ENCODE measurements around the gene C13orf46.

Gene C13orf46

DNA sequence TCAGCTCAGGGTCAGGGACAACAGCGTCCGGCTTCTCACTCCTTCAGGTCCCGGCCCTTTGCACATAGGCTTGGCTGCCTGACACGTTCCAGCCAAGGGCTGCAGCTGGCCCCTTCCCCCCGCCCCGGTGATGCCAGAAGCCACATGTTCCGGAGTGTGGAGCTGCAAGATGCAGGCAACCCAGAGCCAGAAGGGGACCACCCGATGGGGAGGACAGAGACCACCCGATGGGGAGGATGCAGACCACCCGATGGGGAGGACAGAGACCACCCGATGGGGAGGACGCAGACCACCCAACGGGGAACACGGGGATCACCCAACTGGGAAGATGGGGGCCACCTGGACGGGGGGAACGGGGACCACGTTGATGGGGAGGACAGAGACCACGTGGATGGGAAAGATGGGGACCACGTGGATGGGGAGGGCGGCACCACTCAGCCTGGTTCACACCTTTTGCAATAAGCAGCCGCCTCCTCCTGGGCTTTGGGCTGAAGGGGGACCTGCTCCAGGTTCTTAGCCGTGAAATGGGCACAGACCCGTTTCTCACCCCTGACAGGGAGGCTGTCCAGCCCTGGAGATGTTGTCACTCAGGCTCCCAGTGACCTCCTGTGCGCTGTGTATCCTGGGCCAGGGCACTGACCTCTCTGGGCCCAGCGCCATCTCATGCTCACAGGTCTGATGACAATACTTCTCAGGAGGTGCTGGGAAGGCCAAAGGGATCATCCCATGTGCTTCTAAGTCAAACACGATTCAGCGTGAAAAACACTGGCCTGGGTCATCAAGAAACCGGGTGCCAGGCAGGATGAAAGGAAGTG, 34.5 kb downstream of the C13orf46 start:
- Histone ChIP-seq H3K9ac (ENCODE audit: low read length) (no peak overlapping the region), H3K4me1 (ENCODE audit: control insufficient read depth, insufficient read depth, low read length) (no peaks in the 10 kb centered on the region), H3K27me3 (ENCODE audit: control insufficient read depth, insufficient read depth, low read length) (peaks cover 18% of the 10 kb centered on the region), H3K4me3 (ENCODE audit: low read length) (no peak overlapping the region), H3K36me3 (ENCODE audit: control insufficient read depth, insufficient read depth, low read length) (no peaks in the 10 kb centered on the region), H3K27ac (ENCODE audit: low read depth, low read length) (no peak overlapping the region)

DNA sequence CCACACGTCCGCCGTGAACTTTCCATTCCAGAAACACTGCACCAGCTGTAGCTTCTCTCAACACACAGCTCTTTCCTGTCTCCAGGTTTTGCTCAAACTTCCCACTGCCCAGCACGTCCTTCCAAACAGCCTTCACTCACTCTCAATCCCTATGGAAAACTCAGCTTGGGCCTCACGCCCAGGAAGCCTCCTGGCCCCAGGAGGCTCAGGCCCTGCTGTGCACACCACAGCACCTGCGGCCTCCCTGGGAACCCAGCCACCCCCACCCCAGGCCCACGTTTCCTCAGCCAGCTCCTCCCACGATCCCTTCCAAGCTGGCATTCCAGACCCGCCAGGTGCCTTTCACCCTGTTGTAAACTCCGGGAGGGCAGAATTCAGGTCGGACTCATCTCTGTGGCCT, 35.2 kb downstream of the C13orf46 start:
- Histone ChIP-seq H3K4me1 (ENCODE audit: control insufficient read depth, insufficient read depth, low read length) (no peaks in the 10 kb centered on the region), H3K9ac (ENCODE audit: low read length) (no peak overlapping the region), H3K27ac (ENCODE audit: low read depth, low read length) (no peak overlapping the region), H3K36me3 (ENCODE audit: control insufficient read depth, insufficient read depth, low read length) (no peaks in the 10 kb centered on the region), H3K4me3 (ENCODE audit: low read length) (no peak overlapping the region), H3K27me3 (ENCODE audit: control insufficient read depth, insufficient read depth, low read length) (peaks cover 18% of the 10 kb centered on the region)

DNA sequence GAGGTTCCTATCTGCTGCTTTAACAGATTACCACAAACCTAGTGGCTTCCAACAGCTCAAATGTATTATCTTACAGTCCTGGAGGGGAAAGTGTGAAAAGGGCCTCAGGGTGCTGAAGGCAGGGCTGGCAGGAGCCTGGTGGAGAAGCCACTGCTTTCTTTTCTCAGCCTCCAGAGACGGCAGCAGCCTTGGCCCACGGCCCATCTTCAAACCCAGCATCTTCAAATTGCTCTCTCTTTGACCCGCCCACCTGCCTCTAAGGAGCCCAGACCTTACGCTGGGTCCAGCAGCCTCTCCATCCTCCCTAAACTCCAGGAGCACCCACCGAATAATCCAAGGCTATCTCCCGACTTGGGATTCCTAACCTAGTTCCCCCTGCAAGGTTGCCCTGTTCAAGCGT, 35.6 kb downstream of the C13orf46 start:
- no peak overlapping the region for H3K27ac ChIP-seq (ENCODE audit: low read depth, low read length)
- no peaks in the 10 kb centered on the region for H3K36me3 ChIP-seq (ENCODE audit: control insufficient read depth, insufficient read depth, low read length)
- H3K4me3 ChIP-seq (ENCODE audit: low read length), result no peak overlapping the region
- H3K27me3 ChIP-seq (ENCODE audit: control insufficient read depth, insufficient read depth, low read length), result peaks cover 18% of the 10 kb centered on the region
- no peaks in the 10 kb centered on the region for H3K4me1 ChIP-seq (ENCODE audit: control insufficient read depth, insufficient read depth, low read length)
- H3K9ac ChIP-seq (ENCODE audit: low read length), result no peak overlapping the region

DNA sequence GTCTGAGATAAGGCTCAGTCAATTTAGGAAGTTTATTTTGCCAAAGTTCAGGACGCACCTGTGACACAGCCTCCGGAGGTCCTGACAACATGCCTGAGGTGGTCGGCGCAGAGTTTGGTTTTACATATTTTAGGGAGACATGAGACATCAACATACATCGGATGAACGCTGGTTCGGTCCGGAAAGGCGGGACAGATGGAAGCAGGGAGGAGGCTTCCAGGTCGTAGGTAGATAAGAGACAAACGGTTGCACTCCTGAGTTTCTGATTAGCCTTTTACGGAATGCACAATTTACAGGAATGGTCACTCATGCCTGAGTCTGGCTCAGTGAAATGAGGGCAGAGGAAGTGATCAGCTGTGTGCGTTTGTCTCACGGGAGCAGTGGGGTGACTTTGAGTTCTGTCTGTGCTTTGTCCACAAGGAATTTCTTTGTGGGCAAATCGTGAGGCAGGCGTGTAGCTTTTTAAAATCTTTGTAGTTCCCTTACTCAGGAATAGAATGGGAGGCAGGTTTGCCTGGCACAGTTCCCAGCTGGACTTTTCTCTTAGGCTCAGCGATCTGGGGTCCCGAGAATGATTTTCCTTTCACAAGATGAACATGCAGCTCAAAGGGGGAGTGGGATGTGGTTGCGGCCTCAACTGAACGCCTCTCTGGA, 36.2 kb downstream of the C13orf46 start:
- H3K4me1 ChIP-seq (ENCODE audit: control insufficient read depth, insufficient read depth, low read length), result no peaks in the 10 kb centered on the region
- no peak overlapping the region for H3K9ac ChIP-seq (ENCODE audit: low read length)
- no peak overlapping the region for H3K27ac ChIP-seq (ENCODE audit: low read depth, low read length)
- H3K4me3 ChIP-seq (ENCODE audit: low read length), result no peak overlapping the region
- H3K36me3 ChIP-seq (ENCODE audit: control insufficient read depth, insufficient read depth, low read length), result no peaks in the 10 kb centered on the region
- peaks cover 18% of the 10 kb centered on the region for H3K27me3 ChIP-seq (ENCODE audit: control insufficient read depth, insufficient read depth, low read length)

DNA sequence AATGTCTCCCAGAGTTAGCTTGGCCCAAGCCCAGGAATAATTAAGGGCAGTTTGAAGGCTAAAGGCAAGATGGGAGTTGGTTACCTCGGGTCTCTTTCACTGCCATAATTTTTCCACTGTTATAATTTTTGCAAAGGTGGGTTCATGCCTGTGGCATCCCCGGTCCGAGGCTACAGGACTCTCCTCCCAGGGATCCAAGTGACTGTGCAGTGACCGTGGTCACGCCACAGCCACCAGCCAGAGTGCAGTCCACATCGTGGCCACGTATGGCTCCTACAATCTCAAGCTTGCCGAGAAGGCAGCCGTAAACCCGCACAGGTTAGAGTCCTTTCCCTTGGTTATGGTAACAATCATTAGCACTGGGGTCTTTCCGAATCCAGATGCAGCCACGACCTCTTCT, 36.8 kb downstream of the C13orf46 start:
- H3K9ac ChIP-seq (ENCODE audit: low read length), result no peak overlapping the region
- no peaks in the 10 kb centered on the region for H3K36me3 ChIP-seq (ENCODE audit: control insufficient read depth, insufficient read depth, low read length)
- H3K4me3 ChIP-seq (ENCODE audit: low read length), result no peak overlapping the region
- H3K4me1 ChIP-seq (ENCODE audit: control insufficient read depth, insufficient read depth, low read length), result no peaks in the 10 kb centered on the region
- no peak overlapping the region for H3K27ac ChIP-seq (ENCODE audit: low read depth, low read length)
- H3K27me3 ChIP-seq (ENCODE audit: control insufficient read depth, insufficient read depth, low read length), result peaks cover 18% of the 10 kb centered on the region

DNA sequence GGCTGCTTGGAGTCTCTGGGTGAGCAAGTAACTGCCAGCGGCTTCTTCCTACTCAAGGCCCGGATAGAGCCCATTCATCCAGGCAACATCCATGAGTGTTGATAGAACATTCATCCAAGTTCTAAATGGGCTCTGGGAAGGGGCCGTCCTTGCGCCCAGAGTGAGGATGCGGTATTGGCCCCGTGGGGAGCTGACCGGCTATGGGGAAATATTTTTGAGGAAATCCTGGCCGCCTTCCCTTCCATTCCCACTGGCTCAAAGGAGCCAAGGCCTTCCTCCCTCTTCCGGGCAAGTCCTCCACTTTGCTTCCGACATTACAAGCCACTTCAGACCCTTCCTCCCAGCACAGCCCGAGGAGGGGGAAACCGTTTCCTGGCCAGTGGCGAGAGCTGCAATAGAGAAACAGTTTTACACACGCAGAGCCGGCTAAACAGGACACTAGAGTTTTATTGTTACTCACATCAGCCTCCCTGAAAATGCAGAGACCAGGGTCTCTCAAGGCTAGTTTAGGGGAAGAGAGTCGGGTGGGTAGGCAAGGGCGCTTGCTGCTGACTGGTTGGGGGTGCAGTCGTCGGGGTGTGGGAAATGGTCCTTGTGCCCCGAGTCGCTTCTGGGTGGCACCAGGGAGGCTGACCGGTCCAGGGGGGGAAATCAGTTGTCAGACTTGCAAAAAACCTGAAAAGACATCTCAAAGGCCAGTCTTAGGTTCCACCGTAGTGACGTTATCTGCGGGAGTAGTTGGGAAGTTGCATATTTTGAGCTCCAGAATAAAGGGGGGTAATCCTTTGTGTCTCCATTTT, 37.5 kb downstream of the C13orf46 start:
- H3K36me3 ChIP-seq (ENCODE audit: control insufficient read depth, insufficient read depth, low read length), result no peaks in the 10 kb centered on the region
- no peaks in the 10 kb centered on the region for H3K4me1 ChIP-seq (ENCODE audit: control insufficient read depth, insufficient read depth, low read length)
- no peak overlapping the region for H3K27ac ChIP-seq (ENCODE audit: low read depth, low read length)
- no peak overlapping the region for H3K4me3 ChIP-seq (ENCODE audit: low read length)
- peaks cover 18% of the 10 kb centered on the region for H3K27me3 ChIP-seq (ENCODE audit: control insufficient read depth, insufficient read depth, low read length)
- no peak overlapping the region for H3K9ac ChIP-seq (ENCODE audit: low read length)

DNA sequence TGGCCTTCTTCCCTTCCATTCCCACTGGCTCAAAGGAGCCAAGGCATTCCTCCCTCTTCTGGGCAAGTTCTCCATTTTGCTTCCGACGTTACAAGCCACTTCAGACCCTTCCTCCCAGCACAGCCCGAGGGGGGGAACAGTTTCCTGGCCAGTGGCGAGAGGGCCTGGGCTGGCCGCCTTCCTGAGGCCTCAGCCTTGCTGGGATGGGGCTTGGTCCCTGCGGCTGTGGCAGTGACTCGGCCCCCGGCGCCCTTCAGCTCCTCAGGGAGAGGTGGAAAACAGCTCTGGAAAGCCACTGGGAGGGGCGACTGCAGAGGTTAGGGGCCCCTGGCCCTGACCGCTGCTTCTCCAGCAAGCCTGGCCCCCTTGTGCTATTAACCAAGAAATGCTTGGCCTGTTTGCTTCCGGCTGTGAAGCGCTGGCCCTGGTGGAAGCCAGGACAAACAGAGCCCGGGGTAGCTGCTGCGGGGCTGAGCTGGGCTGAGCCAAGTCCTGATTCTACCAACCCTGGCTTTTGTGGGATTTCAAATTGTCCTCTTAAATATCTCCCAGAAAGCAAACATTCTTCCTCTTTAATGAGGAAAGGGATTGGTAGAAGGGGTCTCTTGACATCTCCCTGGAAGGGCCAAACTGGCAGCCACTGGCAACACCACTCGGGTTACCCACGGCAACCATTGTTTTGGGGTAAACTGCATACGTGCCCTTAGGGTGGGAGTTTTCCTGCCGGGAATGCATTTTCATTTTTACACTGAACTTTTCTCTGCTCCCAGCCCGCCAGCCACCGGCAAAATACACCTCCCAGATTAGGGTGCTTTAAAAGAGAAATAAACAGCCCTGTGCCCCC, 38.7 kb downstream of the C13orf46 start:
- H3K36me3 ChIP-seq (ENCODE audit: control insufficient read depth, insufficient read depth, low read length), result no peaks in the 10 kb centered on the region
- H3K4me3 ChIP-seq (ENCODE audit: low read length), result no peak overlapping the region
- no peaks in the 10 kb centered on the region for H3K4me1 ChIP-seq (ENCODE audit: control insufficient read depth, insufficient read depth, low read length)
- H3K9ac ChIP-seq (ENCODE audit: low read length), result no peak overlapping the region
- no peak overlapping the region for H3K27ac ChIP-seq (ENCODE audit: low read depth, low read length)
- peaks cover 18% of the 10 kb centered on the region for H3K27me3 ChIP-seq (ENCODE audit: control insufficient read depth, insufficient read depth, low read length)

DNA sequence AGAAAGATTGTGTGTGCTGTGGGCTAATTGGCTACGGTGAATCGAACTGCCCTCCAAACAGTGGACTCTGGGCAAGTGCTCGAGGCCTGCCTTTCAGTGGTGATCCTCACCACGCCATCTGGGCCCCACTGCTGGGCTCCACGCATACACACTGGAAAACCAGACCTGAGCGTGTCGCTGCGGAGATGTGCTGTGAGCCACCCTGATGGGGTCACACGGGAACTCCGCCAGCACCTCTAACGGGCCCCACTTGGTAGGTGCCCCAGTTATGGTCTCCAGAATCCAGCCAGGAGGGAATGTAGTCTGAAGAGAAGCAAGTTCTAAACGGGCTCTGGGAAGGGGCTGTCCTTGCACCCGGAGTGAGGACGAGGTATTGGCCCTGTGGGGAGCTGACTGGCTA, 39.3 kb downstream of the C13orf46 start:
- Histone ChIP-seq H3K9ac (ENCODE audit: low read length) (no peak overlapping the region), H3K4me3 (ENCODE audit: low read length) (no peak overlapping the region), H3K4me1 (ENCODE audit: control insufficient read depth, insufficient read depth, low read length) (peaks cover 2% of the 10 kb centered on the region), H3K36me3 (ENCODE audit: control insufficient read depth, insufficient read depth, low read length) (no peaks in the 10 kb centered on the region), H3K27ac (ENCODE audit: low read depth, low read length) (no peak overlapping the region), H3K27me3 (ENCODE audit: control insufficient read depth, insufficient read depth, low read length) (peaks cover 16% of the 10 kb centered on the region)

DNA sequence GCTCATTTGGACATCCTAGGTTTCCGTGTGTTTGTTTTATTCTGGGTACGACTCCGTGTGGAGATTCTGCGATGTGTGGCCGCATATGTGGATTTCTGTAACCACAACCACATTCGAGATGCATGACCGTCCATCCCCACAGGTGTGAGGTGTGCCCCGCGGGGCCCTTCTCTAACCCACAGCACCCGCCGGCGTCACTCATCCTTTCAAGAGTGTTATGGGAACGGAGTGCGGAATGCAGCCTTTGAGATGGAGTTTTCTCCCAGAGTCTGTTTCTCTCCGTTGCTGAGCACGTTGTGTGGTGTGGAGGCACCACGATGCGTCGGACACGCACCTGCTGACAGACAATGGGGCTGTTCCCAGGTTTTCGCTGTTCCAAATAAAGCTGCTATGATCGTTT, 40.0 kb downstream of the C13orf46 start:
- no peaks in the 10 kb centered on the region for H3K36me3 ChIP-seq (ENCODE audit: control insufficient read depth, insufficient read depth, low read length)
- H3K27me3 ChIP-seq (ENCODE audit: control insufficient read depth, insufficient read depth, low read length), result peaks cover 9% of the 10 kb centered on the region

DNA sequence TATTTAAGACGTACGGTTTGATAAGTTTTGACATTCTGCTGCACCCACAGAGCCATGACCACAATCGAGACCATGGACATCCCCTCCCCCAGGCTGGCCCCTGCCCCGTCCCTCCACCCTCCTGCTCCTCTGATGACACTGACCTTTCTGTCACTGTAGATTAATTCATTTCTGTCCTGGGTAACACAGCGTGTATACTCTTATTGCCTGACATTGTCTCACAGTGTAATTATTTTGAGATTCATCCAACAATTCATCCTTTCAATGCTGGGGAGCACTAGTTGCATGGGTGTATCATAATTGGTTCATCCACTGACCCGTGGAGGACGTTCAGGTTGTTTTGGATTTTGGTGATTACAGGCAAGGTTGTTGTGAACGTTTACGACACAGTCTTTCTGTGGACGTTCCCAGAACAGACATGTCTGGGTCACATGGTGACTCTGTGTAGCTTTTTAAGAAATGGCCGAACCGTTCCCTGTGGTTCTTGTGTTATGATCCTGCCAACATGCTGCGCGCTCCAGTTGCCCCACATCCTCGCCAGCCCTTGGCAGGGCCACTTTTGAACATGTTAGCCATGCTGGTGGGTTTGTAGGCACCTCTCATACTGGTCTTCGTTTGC, 41.9 kb downstream of the C13orf46 start:
- peaks cover 3% of the 10 kb centered on the region for H3K27me3 ChIP-seq (ENCODE audit: control insufficient read depth, insufficient read depth, low read length)
- no peak overlapping the region for H3K4me3 ChIP-seq (ENCODE audit: low read length)
- peaks cover 13% of the 10 kb centered on the region for H3K4me1 ChIP-seq (ENCODE audit: control insufficient read depth, insufficient read depth, low read length)
- H3K9ac ChIP-seq (ENCODE audit: low read length), result no peak overlapping the region
- H3K36me3 ChIP-seq (ENCODE audit: control insufficient read depth, insufficient read depth, low read length), result no peaks in the 10 kb centered on the region
- H3K27ac ChIP-seq (ENCODE audit: low read depth, low read length), result no peak overlapping the region

More for the DNA sequence above, 40.0 kb downstream of the C13orf46 start:
- Histone ChIP-seq H3K4me1 (ENCODE audit: control insufficient read depth, insufficient read depth, low read length) (peaks cover 9% of the 10 kb centered on the region), H3K27ac (ENCODE audit: low read depth, low read length) (no peak overlapping the region), H3K4me3 (ENCODE audit: low read length) (no peak overlapping the region), H3K9ac (ENCODE audit: low read length) (no peak overlapping the region)

DNA sequence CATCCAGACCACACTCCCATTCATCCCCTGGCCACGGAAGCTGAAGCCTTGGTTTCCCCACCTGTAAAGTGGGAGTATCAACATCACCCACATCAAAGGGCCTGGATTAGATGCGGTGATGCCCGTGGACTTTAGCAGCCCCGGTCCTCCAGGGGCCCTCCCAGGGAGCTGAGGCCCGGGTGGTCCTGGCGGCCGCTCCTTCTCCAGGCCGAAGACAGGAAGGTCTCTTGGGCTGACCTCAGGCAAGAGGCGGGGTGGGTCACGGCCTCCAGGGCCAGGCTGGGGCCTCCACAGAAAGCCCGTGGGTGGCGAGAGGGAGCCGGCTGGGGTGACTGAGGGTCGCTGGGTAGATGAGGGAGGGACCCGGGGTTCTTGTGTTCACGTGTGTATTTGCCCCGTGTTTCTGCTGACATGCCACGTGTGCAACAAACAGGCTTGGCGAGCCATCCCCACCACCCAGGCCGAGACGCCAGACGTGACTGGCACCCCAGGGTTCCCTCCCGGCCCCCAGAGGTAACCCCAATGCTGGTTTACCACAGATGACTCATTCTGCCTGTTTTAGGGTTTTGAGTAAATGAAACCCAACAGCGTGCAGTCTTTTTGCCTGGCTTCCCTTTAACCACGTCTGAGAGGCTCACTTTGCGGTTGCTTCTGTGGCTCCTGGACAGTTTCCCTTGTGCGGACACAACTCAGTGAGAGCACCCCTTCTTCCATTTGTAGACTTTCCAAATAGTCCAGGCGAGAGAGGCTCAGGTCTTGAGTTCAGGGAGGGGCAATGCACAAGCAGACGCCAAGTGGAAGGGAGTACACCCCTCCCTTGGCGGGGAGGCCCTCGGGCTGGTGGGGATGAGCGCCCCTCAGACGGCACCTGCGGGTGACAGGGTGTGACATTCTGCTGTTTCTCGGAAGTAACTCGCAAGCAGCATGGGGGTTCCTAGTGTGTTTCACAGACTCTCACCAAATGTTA, 42.9 kb downstream of the C13orf46 start:
- H3K4me3 ChIP-seq (ENCODE audit: low read length), result no peak overlapping the region
- H3K36me3 ChIP-seq (ENCODE audit: control insufficient read depth, insufficient read depth, low read length), result no peaks in the 10 kb centered on the region
- no peak overlapping the region for H3K27ac ChIP-seq (ENCODE audit: low read depth, low read length)
- H3K9ac ChIP-seq (ENCODE audit: low read length), result no peak overlapping the region
- peaks cover 3% of the 10 kb centered on the region for H3K27me3 ChIP-seq (ENCODE audit: control insufficient read depth, insufficient read depth, low read length)
- peaks cover 13% of the 10 kb centered on the region for H3K4me1 ChIP-seq (ENCODE audit: control insufficient read depth, insufficient read depth, low read length)
